Activated T-helper 1 cell treated with anti-CD3 and anti-CD28 coated beads, Interleukin-12 subunit alpha, Interleukin-12 subunit beta, Interleukin-2, Interleukin-4 antibody, amounts not matched to agents 30 ng/mL and 10 ng/mL and 1 ng/mL, durations not matched to agents 14 hours and 24 hours and 36 hours (primary cell): ENCODE results near the gene SYNJ2. TPM values are rescaled to one million over a fixed set of nuclear protein-coding genes. Genes with fewer than 3 reads are reported as not detected.
A peak's percentile ranks its signal among the peaks of the same experiment; 100 is the strongest.

ENCODE experiments used
- DNase-seq: peaks from one replicate; pipeline ENCODE4 v3.0.0; 2021; ENCODE audit warnings: low spot score
- H3K27ac Mint-ChIP-seq: one replicate; pipeline ENCODE4 v1.8.0; 2021; ENCODE audit warnings: mild to moderate bottlenecking, mixed read lengths
- H3K27me3 Mint-ChIP-seq: one replicate; pipeline ENCODE4 v1.8.0; 2022; ENCODE audit warnings: mild to moderate bottlenecking, moderate library complexity, mixed read lengths; ENCODE audit not compliant: insufficient read depth
- H3K36me3 Mint-ChIP-seq: one replicate; pipeline ENCODE4 v1.8.0; 2021; ENCODE audit warnings: low read depth, mixed read lengths
- H3K4me1 Mint-ChIP-seq: one replicate; pipeline ENCODE4 v1.8.0; 2021; ENCODE audit warnings: low read depth, mixed read lengths
- H3K4me3 Mint-ChIP-seq: one replicate; pipeline ENCODE4 v1.8.0; 2021; ENCODE audit warnings: mild to moderate bottlenecking, moderate library complexity, mixed read lengths
- H3K9me3 Mint-ChIP-seq: one replicate; pipeline ENCODE4 v1.8.0; 2021; ENCODE audit warnings: mixed read lengths
- intact Hi-C: fragments of 100-400 bp; cut with micrococcal nuclease; formaldehyde crosslinking; loops from one replicate; pipeline ENCODE4 v1.15.1; 2024
- total RNA-seq: library from RNA; stranded (reverse); gene quantifications from 2 replicates; pipeline ENCODE4 v1.2.3, GENCODE V29; 2022

SYNJ2 gene
- total RNA-seq, 1 donor from 2014 or later, result 31.2 TPM

DNA sequence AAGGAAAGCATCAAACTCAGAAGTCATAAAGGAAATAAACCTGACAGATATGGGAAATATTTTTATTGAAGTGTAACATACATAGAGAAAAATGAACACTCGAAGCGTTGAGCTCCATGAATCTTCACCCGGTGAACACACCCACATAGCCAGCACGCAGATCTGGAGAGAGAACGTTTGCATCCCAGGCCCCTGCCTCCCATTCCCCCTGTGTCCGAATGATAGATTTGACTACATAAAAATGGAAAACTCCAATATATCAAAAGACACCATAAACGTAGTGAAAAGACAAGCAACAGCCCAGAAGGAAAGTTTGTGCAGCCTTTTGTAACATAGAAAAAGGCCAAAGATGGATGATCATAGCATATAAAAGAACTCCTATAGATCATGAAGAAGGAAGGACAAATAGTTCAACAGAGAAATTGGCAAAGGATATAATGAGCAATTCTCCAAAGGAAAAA is 17.1 kb downstream of the SYNJ2 start:
- Mint-ChIP-seq H3K4me1 (peaks cover 45% of the 10 kb centered on the region), H3K27me3 (no peaks in the 10 kb centered on the region), H3K9me3 (no peaks in the 10 kb centered on the region), H3K27ac (no peak overlapping the region), H3K4me3 (no peak overlapping the region), H3K36me3 (peaks cover 16% of the 10 kb centered on the region)
- DNase-seq, result no peak
- intact Hi-C loops, result no loop called here

DNA sequence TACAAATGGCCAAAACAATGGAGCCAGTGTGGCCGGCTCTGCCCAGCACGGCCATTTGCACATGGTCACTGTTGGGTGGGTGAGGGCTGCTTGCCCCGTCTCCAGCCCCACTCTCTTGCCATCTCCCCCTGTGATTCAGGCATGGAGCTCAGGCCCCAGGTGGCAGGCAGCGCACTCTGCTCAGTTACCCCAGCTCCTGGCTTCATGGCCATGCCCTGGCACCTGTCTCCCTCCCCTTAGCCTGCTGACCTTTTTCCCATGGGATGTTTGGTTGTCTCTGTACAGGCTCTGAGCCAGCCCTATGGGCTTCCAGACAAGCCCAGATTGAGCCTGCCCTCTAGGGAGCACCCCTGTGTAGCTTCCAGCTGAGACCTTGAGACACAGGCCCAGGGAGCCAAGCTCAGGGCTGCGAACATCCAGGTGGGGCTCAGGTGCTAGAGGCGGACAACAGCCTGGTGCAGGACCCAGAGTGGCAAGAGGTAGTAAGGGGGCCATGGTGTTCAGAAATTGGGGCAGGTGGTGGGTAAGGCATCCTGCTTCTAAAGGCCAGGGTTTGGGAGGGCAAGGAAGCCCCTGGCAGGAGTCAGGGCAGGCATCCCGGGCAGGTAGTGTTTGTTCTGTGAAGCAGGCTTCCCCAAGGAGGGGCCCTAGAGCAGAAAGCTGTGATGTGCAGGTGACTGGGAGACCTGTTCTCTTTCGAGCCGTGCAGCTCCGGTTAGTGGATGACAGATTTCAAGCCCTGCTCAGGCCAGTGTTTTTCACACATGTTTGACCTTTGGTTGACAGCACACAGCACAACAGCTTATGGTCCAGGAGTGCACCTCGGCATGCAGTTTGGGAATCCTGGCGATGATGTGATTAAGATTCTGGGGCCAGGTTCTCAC is 17.7 kb downstream of the SYNJ2 start:
- Mint-ChIP-seq H3K36me3 (peaks cover 19% of the 10 kb centered on the region), H3K9me3 (no peaks in the 10 kb centered on the region), H3K27ac (no peak overlapping the region), H3K4me3 (no peak overlapping the region), H3K27me3 (no peaks in the 10 kb centered on the region), H3K4me1 (peaks cover 46% of the 10 kb centered on the region)
- intact Hi-C loops, result no loop called here
- DNase-seq, result no peak

DNA sequence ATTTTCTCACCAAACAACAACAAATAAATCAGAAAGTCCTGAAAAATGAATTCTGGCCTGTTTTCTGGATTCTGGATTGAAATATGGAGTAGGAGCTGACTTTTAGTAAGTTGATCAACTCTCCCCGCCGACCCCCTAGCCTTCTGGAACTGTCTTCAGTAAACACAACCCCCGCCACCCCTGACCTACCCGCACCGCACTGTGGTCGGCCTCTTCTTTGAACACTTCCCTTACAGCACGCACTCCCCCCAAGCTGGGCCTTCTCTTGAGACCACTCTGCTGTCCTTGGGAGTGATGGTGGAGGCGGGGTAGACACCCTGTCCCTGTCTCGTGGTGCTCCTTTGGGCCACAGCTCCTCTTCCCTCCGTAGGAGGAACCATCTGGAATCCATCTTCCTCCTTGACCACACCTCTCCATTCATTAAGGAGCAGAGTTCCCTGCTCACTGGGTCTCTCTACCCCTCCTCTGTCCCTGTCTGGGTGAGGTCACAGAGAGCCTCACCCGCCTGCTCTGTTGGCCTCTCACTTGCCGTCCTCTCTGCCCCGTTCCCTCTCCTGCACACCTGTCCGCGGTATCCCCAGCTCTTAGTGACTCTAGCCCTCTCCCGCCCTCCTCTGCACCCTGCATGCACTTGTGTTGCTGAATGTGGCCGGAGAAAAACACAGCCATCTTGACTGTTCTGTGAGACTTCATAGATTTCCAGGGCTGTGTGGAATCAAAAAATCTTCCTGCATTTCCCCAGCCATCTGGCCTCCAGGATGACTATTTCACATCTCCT is 19.1 kb downstream of the SYNJ2 start:
- Mint-ChIP-seq H3K4me1 (peaks cover 46% of the 10 kb centered on the region), H3K4me3 (no peak overlapping the region)
- intact Hi-C loops, result no loop called here

DNA sequence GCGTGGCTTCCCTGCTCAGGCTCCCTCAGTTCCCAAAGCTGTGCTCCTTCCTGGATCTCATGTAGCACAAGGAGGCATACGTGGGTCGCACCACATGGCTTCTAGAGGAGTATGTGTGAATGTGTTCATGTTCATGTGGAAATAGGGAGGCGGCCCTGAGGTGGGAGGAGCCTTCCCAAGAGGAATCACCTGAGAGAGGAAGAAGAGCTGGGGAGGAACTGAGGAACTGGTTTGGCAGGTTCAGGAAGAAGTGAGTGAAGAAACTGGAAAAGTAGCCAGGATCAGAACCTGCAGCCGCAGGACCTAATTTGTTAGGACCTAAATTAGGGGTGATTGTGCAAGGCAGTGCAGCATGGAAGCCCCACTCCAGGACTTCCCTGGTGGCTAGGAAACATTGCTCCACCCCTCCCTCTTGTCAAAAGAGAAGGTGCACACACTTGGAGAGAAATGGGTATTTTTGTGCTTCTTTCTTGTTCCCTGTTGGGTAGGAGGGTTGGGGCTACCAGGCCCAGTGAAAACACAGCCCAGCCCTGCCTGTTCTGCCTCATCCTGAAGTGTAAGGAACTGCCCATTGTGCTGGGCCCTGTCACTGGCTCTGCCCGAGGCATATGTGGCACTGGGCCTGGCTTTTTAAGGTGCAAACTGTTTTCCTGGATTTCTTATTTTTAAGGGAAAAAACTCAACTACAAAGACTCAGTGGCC is 20.7 kb downstream of the SYNJ2 start:
- peak overlapping the region; percentile 64 for H3K27ac Mint-ChIP-seq
- no peak overlapping the region for H3K4me3 Mint-ChIP-seq
- peaks cover 22% of the 10 kb centered on the region for H3K36me3 Mint-ChIP-seq
- DNase-seq, result no peak
- intact Hi-C loops, result loop anchor here (2.0 kb wide), 1 partner anchor 54 kb away; no protein-coding TSS in a partner anchor
- no peaks in the 10 kb centered on the region for H3K9me3 Mint-ChIP-seq
- peaks cover 43% of the 10 kb centered on the region for H3K4me1 Mint-ChIP-seq
- H3K27me3 Mint-ChIP-seq, result no peaks in the 10 kb centered on the region

More for the DNA sequence above, 19.1 kb downstream of the SYNJ2 start:
- Mint-ChIP-seq H3K27me3 (no peaks in the 10 kb centered on the region), H3K27ac (peak overlapping the region; percentile 3), H3K9me3 (no peaks in the 10 kb centered on the region), H3K36me3 (peaks cover 19% of the 10 kb centered on the region)
- no peak for DNase-seq

DNA sequence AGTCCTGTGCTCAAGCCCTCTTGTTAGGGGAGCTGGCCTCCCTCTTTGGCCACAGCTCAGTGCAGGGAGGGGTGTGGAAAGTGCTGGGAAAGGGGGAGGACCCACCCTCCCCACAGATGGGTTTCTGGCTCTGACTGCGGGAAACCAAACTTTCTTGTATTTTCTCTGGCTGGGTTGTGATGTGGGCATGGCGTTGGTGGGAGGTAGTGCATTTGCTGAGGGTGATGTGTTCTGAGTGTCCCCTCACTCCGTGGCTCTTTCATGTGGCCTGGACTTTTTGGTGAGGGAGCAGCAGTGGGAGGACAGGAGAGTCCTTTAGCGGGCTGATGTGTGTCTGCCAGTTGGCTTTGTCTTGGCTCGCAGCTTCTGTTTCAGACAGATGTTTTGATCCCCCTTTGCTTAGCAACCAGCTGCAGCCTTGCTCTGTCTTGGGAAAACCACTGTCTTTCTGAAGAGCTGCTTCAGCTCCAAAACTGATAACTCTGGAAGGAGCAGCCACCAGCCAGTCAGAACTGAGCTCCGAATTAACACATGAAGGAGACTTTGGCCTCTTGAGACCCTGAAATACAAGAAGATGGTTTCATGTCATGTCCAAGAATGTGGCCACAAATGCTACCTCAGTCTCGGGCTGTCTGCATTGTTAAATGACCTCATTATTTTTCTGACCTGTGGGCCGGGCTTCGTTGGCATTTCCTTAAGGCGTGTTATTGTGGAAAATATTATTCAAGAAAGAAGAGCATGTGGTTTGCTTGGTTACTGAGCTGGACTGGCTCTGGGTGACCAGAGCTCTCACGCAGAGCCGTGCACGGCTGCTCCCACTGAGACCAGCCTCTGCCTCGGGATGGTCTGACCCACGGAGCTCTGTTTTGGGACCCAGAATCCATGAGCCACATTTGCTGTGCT is 21.5 kb downstream of the SYNJ2 start:
- Mint-ChIP-seq H3K36me3 (peaks cover 23% of the 10 kb centered on the region), H3K4me1 (peaks cover 47% of the 10 kb centered on the region), H3K27me3 (no peaks in the 10 kb centered on the region), H3K4me3 (peak overlapping the region; percentile 2), H3K27ac (peak overlapping the region; percentile 64), H3K9me3 (no peaks in the 10 kb centered on the region)
- intact Hi-C loops, result loop anchor here (1.0 to 2.0 kb wide), 4 partner anchors 12 to 54 kb away; no protein-coding TSS in a partner anchor
- DNase-seq, result no peak

DNA sequence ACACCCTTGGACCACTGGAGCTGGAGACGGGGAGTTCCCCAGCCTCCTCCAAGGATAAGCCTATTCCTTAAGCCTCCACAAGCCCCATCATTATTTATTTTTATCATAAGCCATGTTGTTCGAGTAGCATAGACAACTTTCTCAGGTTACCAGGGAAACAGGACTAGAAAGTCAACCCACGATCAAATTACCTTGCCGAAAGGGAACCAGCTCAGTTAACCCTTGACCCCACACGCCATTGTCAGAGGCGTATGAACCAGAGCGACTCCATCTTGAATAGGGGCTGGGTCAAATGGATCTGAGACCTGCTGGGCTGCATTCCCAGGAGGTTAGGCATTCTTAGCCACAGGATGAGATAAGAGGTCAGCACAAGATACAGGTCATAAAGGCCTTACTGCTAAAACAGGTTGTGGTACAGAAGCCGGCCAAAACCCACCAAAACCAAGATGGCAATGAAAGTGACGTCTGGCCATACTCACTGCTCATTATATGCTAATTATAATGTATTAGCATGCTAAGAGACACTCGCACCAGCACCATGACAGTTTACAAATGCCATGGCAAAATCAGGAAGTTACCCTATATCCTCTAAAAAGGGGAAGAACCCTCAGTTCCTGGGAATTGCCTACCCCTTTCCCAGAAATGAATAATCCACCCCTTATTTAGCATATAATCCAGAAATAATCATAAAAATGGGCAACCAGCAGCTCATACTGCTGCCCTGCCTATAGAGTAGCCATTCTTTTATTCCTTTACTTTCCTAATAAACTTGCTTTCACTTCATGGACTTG is 22.4 kb downstream of the SYNJ2 start:
- no peak overlapping the region for H3K4me3 Mint-ChIP-seq
- H3K9me3 Mint-ChIP-seq, result no peaks in the 10 kb centered on the region
- peaks cover 56% of the 10 kb centered on the region for H3K4me1 Mint-ChIP-seq
- DNase-seq, result no peak
- no peaks in the 10 kb centered on the region for H3K27me3 Mint-ChIP-seq
- intact Hi-C loops, result loop anchor here (1.0 to 2.0 kb wide), 4 partner anchors 11 to 53 kb away; no protein-coding TSS in a partner anchor
- H3K36me3 Mint-ChIP-seq, result peaks cover 31% of the 10 kb centered on the region
- H3K27ac Mint-ChIP-seq, result no peak overlapping the region

DNA sequence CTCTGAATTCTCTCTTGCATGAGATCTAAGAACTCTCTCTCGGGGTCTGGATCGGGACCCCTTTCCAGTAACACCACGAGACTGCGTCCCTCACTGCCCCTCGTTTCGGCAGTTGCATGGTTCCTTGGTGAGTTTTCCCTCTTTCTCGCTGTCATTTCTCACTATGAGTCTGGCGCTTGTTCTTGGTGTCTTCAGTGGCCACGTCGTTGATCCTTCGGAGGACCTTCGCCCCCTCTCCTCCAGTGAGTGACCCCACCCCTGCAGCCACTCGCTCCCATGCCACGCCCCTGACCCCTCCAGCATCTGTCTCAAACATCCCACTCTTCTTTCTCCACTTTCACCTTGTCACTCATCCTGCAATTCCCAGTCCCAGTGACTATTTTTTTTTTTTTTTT is 23.0 kb downstream of the SYNJ2 start:
- no peaks in the 10 kb centered on the region for H3K9me3 Mint-ChIP-seq
- DNase-seq, result no peak
- peaks cover 31% of the 10 kb centered on the region for H3K36me3 Mint-ChIP-seq
- H3K4me1 Mint-ChIP-seq, result peaks cover 62% of the 10 kb centered on the region
- no peak overlapping the region for H3K27ac Mint-ChIP-seq
- intact Hi-C loops, result no loop called here
- no peaks in the 10 kb centered on the region for H3K27me3 Mint-ChIP-seq
- no peak overlapping the region for H3K4me3 Mint-ChIP-seq

DNA sequence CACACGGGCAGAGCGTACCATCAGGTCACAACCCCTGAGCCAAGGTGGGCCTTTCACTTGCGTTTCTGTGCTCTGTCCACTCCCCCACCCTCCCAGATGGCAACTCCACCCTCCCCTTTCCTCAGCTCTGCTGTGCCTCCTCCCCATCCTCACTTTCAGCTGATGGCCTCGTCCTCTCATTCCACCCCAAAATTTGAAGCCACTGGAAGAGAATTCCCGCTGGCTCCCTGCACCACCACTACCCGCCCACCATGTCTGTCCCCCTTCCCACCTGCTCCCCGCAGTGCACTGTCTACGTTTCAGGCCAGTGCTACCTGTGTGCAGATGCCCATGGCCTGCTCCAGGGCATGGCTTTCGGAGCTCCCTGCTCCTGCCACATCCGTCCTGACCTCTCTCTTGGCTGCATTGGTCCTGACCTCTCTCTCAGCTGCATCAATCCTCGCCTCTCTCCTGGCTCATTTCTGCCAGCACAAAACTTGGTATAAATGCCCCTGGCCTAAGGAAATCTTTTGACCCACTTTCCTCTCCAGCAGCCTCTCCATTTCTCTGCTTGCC is 24.0 kb downstream of the SYNJ2 start:
- H3K4me3 Mint-ChIP-seq, result no peak overlapping the region
- H3K27ac Mint-ChIP-seq, result no peak overlapping the region
- no peaks in the 10 kb centered on the region for H3K9me3 Mint-ChIP-seq
- intact Hi-C loops, result no loop called here
- H3K36me3 Mint-ChIP-seq, result peaks cover 33% of the 10 kb centered on the region
- peaks cover 70% of the 10 kb centered on the region for H3K4me1 Mint-ChIP-seq
- H3K27me3 Mint-ChIP-seq, result no peaks in the 10 kb centered on the region
- DNase-seq, result no peak

DNA sequence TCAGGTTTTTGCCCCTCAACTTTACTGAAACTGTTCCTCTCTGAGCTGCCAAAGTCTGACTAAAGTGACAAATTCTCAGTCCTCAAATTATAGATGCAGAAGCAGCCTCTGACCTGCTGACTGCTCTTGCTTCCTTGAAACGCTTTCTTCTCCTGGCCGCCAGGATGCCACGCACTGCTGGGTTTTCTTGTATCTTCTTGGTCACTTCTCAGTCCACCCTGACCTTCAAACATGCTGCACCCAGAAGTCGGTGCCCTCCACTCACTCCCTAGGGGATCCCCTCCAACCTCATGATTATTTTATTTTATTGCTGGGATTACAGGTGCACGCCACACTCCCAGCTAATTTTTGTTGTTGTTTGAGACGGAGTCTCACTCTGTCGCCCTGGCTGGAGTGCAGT is 24.7 kb downstream of the SYNJ2 start:
- Mint-ChIP-seq H3K36me3 (peaks cover 36% of the 10 kb centered on the region), H3K27me3 (no peaks in the 10 kb centered on the region), H3K4me1 (peaks cover 76% of the 10 kb centered on the region), H3K4me3 (no peak overlapping the region), H3K27ac (no peak overlapping the region), H3K9me3 (no peaks in the 10 kb centered on the region)
- intact Hi-C loops, result no loop called here
- DNase-seq, result no peak

DNA sequence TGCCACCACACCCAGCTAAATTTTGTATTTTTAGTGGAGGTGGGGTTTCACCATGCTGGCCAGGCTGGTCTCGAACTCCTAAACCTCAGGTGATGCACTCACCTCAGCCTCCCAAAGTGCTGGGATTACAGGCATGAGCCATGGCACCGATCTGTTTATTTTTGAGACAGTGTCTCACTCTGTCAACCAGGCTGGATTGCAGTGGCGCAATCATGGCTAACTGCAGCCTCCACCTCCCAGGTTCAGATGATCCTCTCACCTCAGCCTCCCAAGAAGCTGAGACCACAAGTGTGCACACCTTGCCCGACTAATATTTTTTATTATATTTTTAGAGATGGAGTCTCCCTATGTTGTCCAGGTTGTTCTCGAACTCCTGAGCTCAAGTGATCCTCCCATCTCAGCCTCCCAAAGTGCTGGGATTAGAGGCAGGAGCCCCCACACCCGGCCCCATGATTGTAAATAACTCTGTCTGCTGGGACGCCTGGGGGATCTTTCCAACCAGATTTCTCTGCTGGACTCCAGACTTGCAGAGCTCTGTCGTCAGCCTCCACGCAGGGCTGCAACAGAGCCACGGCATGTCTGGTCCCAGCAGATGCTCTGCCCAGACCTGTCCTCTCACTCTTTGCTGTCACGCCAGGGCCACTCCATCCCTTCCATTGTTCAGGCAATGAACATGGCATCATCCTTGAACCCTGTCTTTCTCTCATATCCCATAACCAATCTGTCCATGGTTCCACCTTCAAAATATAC is 25.3 kb downstream of the SYNJ2 start:
- Mint-ChIP-seq H3K27me3 (no peaks in the 10 kb centered on the region), H3K9me3 (no peaks in the 10 kb centered on the region), H3K4me1 (peaks cover 77% of the 10 kb centered on the region), H3K4me3 (no peak overlapping the region), H3K27ac (no peak overlapping the region), H3K36me3 (peaks cover 35% of the 10 kb centered on the region)
- intact Hi-C loops, result no loop called here
- DNase-seq, result no peak

DNA sequence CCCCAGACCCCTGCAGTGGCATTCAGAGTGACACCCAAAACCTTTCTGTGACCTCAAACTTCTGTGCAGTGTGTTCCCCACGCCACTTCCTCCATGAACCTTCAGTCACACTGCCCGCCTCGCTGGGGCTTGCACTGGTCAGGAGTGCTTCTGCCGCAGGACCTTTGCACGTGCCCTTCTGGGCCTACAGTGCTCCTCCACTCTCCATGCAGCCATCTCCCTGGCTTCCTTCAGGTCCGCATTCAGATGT is 27.1 kb downstream of the SYNJ2 start:
- H3K4me3 Mint-ChIP-seq, result peak overlapping the region; percentile 32
- no peak for DNase-seq
- H3K27ac Mint-ChIP-seq, result peak overlapping the region; percentile 52
- intact Hi-C loops, result loop anchor here (1.0 kb wide), 1 partner anchor 18 kb away; no protein-coding TSS in a partner anchor
- H3K27me3 Mint-ChIP-seq, result no peaks in the 10 kb centered on the region
- peaks cover under 1% of the 10 kb centered on the region for H3K9me3 Mint-ChIP-seq
- peaks cover 43% of the 10 kb centered on the region for H3K36me3 Mint-ChIP-seq
- H3K4me1 Mint-ChIP-seq, result peaks cover 73% of the 10 kb centered on the region
